OCI-LY3 (cell line): ENCODE results near the gene EYS.

ENCODE experiments used
- H2AFZ ChIP-seq: fragments of 200-600, 300-600 bp; shearing (Covaris generic); 2 replicates; pipeline ENCODE4 v1.6.0; 2014; ENCODE audit warnings: antibody characterized with exemption, low read depth, low read length
- H3K27ac ChIP-seq: fragments of 200-600, 300-600 bp; sonication (generic); 2 replicates; pipeline ENCODE4 v1.5.1; 2014; ENCODE audit warnings: mild to moderate bottlenecking, low read length, moderate library complexity, mixed read lengths
- H3K27me3 ChIP-seq: fragments of 200-600, 300-600 bp; sonication (generic); 2 replicates; pipeline ENCODE4 v1.6.1; 2014; ENCODE audit warnings: low read depth, low read length, mixed read lengths
- H3K36me3 ChIP-seq: fragments of 200-600, 300-600 bp; sonication (generic); replicated peaks from 2 replicates; pipeline ENCODE3; 2014; ENCODE audit warnings: low read depth, low read length, mixed read lengths
- H3K4me1 ChIP-seq: fragments of 300-600, 200-600 bp; sonication (generic); 2 replicates; pipeline ENCODE4 v1.6.1; 2014; ENCODE audit warnings: low read length, mixed read lengths
- H3K4me2 ChIP-seq: fragments of 200-600, 300-600 bp; sonication (generic); 2 replicates; pipeline ENCODE4 v1.6.1; 2014; ENCODE audit warnings: low read length, mixed read lengths
- H3K4me3 ChIP-seq: fragments of 300-600, 200-600 bp; sonication (generic); 2 replicates; pipeline ENCODE4 v1.5.1; 2014; ENCODE audit warnings: antibody characterized with exemption, mild to moderate bottlenecking, low read length, moderate library complexity
- H3K79me2 ChIP-seq: fragments of 300-600, 200-600 bp; shearing (Covaris generic); 2 replicates; pipeline ENCODE4 v1.6.1; 2014; ENCODE audit warnings: mild to moderate bottlenecking, low read length, mixed read lengths
- H3K9ac ChIP-seq: fragments of 300-600, 200-600 bp; shearing (Covaris generic); 2 replicates; pipeline ENCODE4 v1.6.0; 2014; ENCODE audit warnings: mild to moderate bottlenecking, low read length, moderate library complexity
- H3K9me3 ChIP-seq: fragments of 200-600, 300-600 bp; shearing (Covaris generic); 2 replicates; pipeline ENCODE4 v1.6.1; 2014; ENCODE audit warnings: low read length, mixed read lengths; ENCODE audit not compliant: insufficient read depth
- H4K20me1 ChIP-seq: fragments of 200-600, 300-600 bp; sonication (generic); 2 replicates; pipeline ENCODE4 v1.6.1; 2016; ENCODE audit warnings: low read length, mixed read lengths; ENCODE audit not compliant: insufficient read depth
- CTCF ChIP-seq: fragments of 200-600, 300-600 bp; sonication (generic); IDR thresholded peaks from 2 replicates; pipeline ENCODE4 v1.5.1; 2014; ENCODE audit warnings: antibody characterized with exemption, low read length, low read depth
- EZH2phosphoT487 ChIP-seq: fragments of 200-600 bp; shearing (Covaris generic); IDR thresholded peaks from 2 replicates; pipeline ENCODE4 v1.6.1; 2018; ENCODE audit warnings: antibody characterized with exemption, mixed run types, low read depth

EYS gene

DNA sequence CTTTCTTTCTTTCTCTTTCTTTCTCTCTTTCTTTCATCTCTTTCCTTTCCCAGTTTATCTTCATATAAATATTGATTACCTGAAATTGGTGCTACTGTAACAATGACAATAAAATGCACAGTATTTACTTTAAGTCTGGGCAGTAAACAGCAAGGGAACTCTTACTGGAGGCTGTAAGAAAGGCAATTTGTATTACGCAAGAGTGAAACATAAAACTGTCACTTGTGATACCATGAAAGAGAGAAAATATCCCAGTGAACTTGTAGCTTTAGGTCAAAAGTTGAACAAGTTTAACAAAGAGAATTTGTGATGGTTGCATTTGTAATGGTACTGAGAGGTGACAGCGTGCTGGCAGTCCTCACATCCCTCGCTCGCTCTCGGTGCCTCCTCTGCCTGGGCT, 80.0 kb downstream of the EYS start:
- Histone ChIP-seq H3K9me3 (no peaks in the 10 kb centered on the region), H3K9ac (no peak overlapping the region), H2AFZ (no peak overlapping the region), H3K4me2 (no peak overlapping the region), H3K36me3 (no peaks in the 10 kb centered on the region), H3K27me3 (no peaks in the 10 kb centered on the region), H3K27ac (no peak overlapping the region), H4K20me1 (no peaks in the 10 kb centered on the region), H3K4me3 (no peak overlapping the region), H3K79me2 (no peaks in the 10 kb centered on the region), H3K4me1 (no peaks in the 10 kb centered on the region)
- no peak for TF ChIP-seq CTCF
- TF ChIP-seq EZH2phosphoT487: no peak

- H3K4me2 ChIP-seq: no peak overlapping the region
- no peaks in the 10 kb centered on the region for H3K36me3 ChIP-seq
- no peak overlapping the region for H3K27ac ChIP-seq
- H3K4me1 ChIP-seq: no peaks in the 10 kb centered on the region
- no peaks in the 10 kb centered on the region for H3K9me3 ChIP-seq
- no peaks in the 10 kb centered on the region for H4K20me1 ChIP-seq
- H3K27me3 ChIP-seq: no peaks in the 10 kb centered on the region
- no peaks in the 10 kb centered on the region for H3K79me2 ChIP-seq
- no peak overlapping the region for H3K9ac ChIP-seq
- H2AFZ ChIP-seq: no peak overlapping the region
- TF ChIP-seq CTCF (no peak), EZH2phosphoT487 (no peak)
- no peak overlapping the region for H3K4me3 ChIP-seq
Observed at GRCh38 chr6:65623566-65623965, 83.5 kb downstream of the EYS start.

- Histone ChIP-seq H3K36me3 (no peaks in the 10 kb centered on the region), H4K20me1 (no peaks in the 10 kb centered on the region), H3K27me3 (no peaks in the 10 kb centered on the region), H3K4me1 (no peaks in the 10 kb centered on the region), H3K9me3 (no peaks in the 10 kb centered on the region), H2AFZ (no peak overlapping the region), H3K4me2 (no peak overlapping the region), H3K27ac (no peak overlapping the region), H3K79me2 (no peaks in the 10 kb centered on the region), H3K4me3 (no peak overlapping the region), H3K9ac (no peak overlapping the region)
- TF ChIP-seq EZH2phosphoT487 (no peak), CTCF (no peak)
Observed at GRCh38 chr6:65610746-65611145, 96.3 kb downstream of the EYS start.

- H3K4me1 ChIP-seq: no peaks in the 10 kb centered on the region
- no peaks in the 10 kb centered on the region for H3K79me2 ChIP-seq
- H3K27ac ChIP-seq: no peak overlapping the region
- H3K4me3 ChIP-seq: no peak overlapping the region
- TF ChIP-seq CTCF: no peak
- TF ChIP-seq EZH2phosphoT487: no peak
- no peak overlapping the region for H3K9ac ChIP-seq
- no peaks in the 10 kb centered on the region for H4K20me1 ChIP-seq
- H3K27me3 ChIP-seq: no peaks in the 10 kb centered on the region
- no peaks in the 10 kb centered on the region for H3K36me3 ChIP-seq
- no peaks in the 10 kb centered on the region for H3K9me3 ChIP-seq
- no peak overlapping the region for H2AFZ ChIP-seq
- no peak overlapping the region for H3K4me2 ChIP-seq
Observed at GRCh38 chr6:65595540-65595939, 111.5 kb downstream of the EYS start.
